A549 (cell line): ENCODE results near the gene DARS1. TPM values are rescaled to one million over a fixed set of nuclear protein-coding genes. Genes with fewer than 3 reads are reported as not detected.

Experiments used
- ATAC-seq, 2 experiments: fragments of 200-7000 bp in 1 of 2; fragments of >200 bp in 1 of 2; cut with Nextera tagmentation in 1 of 2; cut with Tn5 transposase in 1 of 2; 3 replicates each; pipeline versions ENCODE4 v1.8.0 to v1.9.1; 2018 to 2020; ENCODE audit warnings: mild to moderate bottlenecking in 1 of 2, moderate library complexity in 1 of 2
- CTCF ChIA-PET: fragments of 300-600 bp; sonication (Branson Sonifier 250); formaldehyde crosslinking; extraction: SDS; loops from one replicate; lab custom pipeline; 2021; ENCODE audit warnings: antibody characterized with exemption, inconsistent platforms; lab: Yijun Ruan, JAX
- POLR2A ChIA-PET: fragments of 350-600 bp; formaldehyde crosslinking; extraction: SDS; loops from one replicate; lab custom pipeline; 2021; ENCODE audit warnings: antibody characterized with exemption, inconsistent platforms; lab: Yijun Ruan, JAX
- DNase-seq, 2 experiments: peaks; one replicate each; pipeline versions ENCODE4 v3.0.0 to v3.0.0-alpha.2; 2011 to 2016; ENCODE audit warnings: low read depth in 1 of 2, low spot score in 1 of 2
- FAIRE-seq: peaks from 2 replicates; lab custom pipeline; 2011; peaks lifted over from hg19 to GRCh38; lab: Jason Lieb, UNC
- H3K27ac ChIP-seq, 2 experiments: fragments of >200 bp; sonication (Bioruptor Twin); formaldehyde crosslinking; 3 replicates each; pipeline ENCODE4 v1.5.1; 2016 to 2017
- H3K4me1 ChIP-seq: fragments of >200 bp; sonication (Bioruptor Twin); formaldehyde crosslinking; 3 replicates; pipeline ENCODE4 v1.6.1; 2016
- H3K4me2 ChIP-seq: fragments of >200 bp; sonication (Bioruptor Twin); formaldehyde crosslinking; 3 replicates; pipeline ENCODE4 v1.6.1; 2016
- H3K4me3 ChIP-seq: fragments of >200 bp; sonication (Bioruptor Twin); formaldehyde crosslinking; 3 replicates; pipeline ENCODE4 v1.5.1; 2016
- H3K9me3 ChIP-seq: fragments of >200 bp; sonication (Bioruptor Twin); formaldehyde crosslinking; 3 replicates; pipeline ENCODE4 v1.6.1; 2016
- BCL3 ChIP-seq: fragments of >200 bp; sonication (Bioruptor Twin); formaldehyde crosslinking; IDR thresholded peaks from 3 replicates; pipeline ENCODE4 v1.6.1; 2016
- BHLHE40 ChIP-seq: IDR thresholded peaks from 2 replicates; pipeline ENCODE4 v1.6.1; 2012; ENCODE audit warnings: low read depth, low read length, inconsistent platforms
- CBX8 ChIP-seq: fragments of 200-600 bp; sonication (generic); IDR thresholded peaks from 2 replicates; pipeline ENCODE4 v1.6.1; 2016
- CHD4 ChIP-seq: fragments of 200-600 bp; sonication (generic); IDR thresholded peaks from 2 replicates; pipeline ENCODE4 v1.6.1; 2016; ENCODE audit warnings: antibody characterized with exemption, mild to moderate bottlenecking, borderline replicate concordance
- EHF ChIP-seq: fragments of 250-450 bp; sonication (Bioruptor Pico); IDR thresholded peaks from 2 replicates; pipeline ENCODE4 v1.5.0; 2020; ENCODE audit warnings: mild to moderate bottlenecking
- EP300 ChIP-seq, 2 experiments: fragments of >200 bp; sonication (Bioruptor Twin); formaldehyde crosslinking; IDR thresholded peaks; 2 replicates in 1 of 2; 3 replicates in 1 of 2; pipeline ENCODE4 v1.6.1; 2016 to 2017
- FOSB ChIP-seq: fragments of 250-450 bp; sonication (Bioruptor Pico); IDR thresholded peaks from 2 replicates; pipeline ENCODE4 v1.5.0; 2020; ENCODE audit warnings: mild to moderate bottlenecking, moderate library complexity
- FOSL2 ChIP-seq, 2 experiments: fragments of 450-650 bp in 1 of 2; fragments of >200 bp in 1 of 2; sonication (Bioruptor Twin) in 1 of 2; formaldehyde crosslinking; IDR thresholded peaks; 2 replicates each; pipeline versions ENCODE4 v1.5.0 to v1.6.1; 2016 to 2020; ENCODE audit warnings: mild to moderate bottlenecking in 1 of 2, moderate library complexity in 1 of 2
- GATA3 ChIP-seq: IDR thresholded peaks from 2 replicates; pipeline ENCODE4 v1.6.1; 2012; ENCODE audit warnings: borderline replicate concordance
- HDAC2 ChIP-seq: fragments of 200-600 bp; sonication (generic); IDR thresholded peaks from 2 replicates; pipeline ENCODE4 v1.6.1; 2016
- HOXA7 ChIP-seq: fragments of 250-450 bp; sonication (Bioruptor Pico); IDR thresholded peaks from 2 replicates; pipeline ENCODE4 v1.5.0; 2020; ENCODE audit warnings: mild to moderate bottlenecking, moderate library complexity
- JUN ChIP-seq, 2 experiments: fragments of >200 bp; sonication (Bioruptor Twin); formaldehyde crosslinking; IDR thresholded peaks; 2 replicates in 1 of 2; 3 replicates in 1 of 2; pipeline ENCODE4 v1.6.1; 2016 to 2017
- JUNB ChIP-seq: fragments of >200 bp; sonication (Bioruptor Twin); formaldehyde crosslinking; IDR thresholded peaks from 2 replicates; pipeline ENCODE4 v1.6.1; 2016
- KDM5A ChIP-seq: fragments of 200-600 bp; sonication (generic); IDR thresholded peaks from 2 replicates; pipeline ENCODE4 v1.6.1; 2016; ENCODE audit warnings: antibody characterized with exemption, mild to moderate bottlenecking
- MAZ ChIP-seq: fragments of 150-350 bp; IDR thresholded peaks from 2 replicates; pipeline ENCODE4 v1.6.1; 2014; ENCODE audit warnings: antibody characterized with exemption, low read depth, low read length, borderline replicate concordance
- NFE2L2 ChIP-seq: fragments of 150-350 bp; conservative IDR thresholded peaks from 2 replicates; pipeline ENCODE4 v1.6.1; 2014; ENCODE audit warnings: low read length
- PBX3 ChIP-seq: IDR thresholded peaks from 2 replicates; pipeline ENCODE4 v1.6.1; 2012
- PHF8 ChIP-seq: fragments of 200-600 bp; sonication (generic); IDR thresholded peaks from 2 replicates; pipeline ENCODE4 v1.6.1; 2016; ENCODE audit warnings: low read depth, mild to moderate bottlenecking, antibody characterized with exemption, moderate library complexity, borderline replicate concordance
- POLR2A ChIP-seq: IDR thresholded peaks from 2 replicates; pipeline ENCODE4 v1.6.1; 2012; ENCODE audit warnings: mild to moderate bottlenecking, low read length
- POLR2AphosphoS2 ChIP-seq: conservative IDR thresholded peaks from 2 replicates; pipeline ENCODE4 v1.6.1; 2012; ENCODE audit warnings: low read length, improper control_type of control experiment, inconsistent platforms
- RARB ChIP-seq: fragments of 250-450 bp; sonication (Bioruptor Pico); IDR thresholded peaks from 2 replicates; pipeline ENCODE4 v1.8.0; 2021; ENCODE audit warnings: mild to moderate bottlenecking, moderate library complexity
- RFX5 ChIP-seq: fragments of 450-650 bp; IDR thresholded peaks from 2 replicates; pipeline ENCODE4 v1.7.1; 2014; ENCODE audit warnings: antibody characterized with exemption, mild to moderate bottlenecking, moderate library complexity
- RNF2 ChIP-seq: fragments of 200-600 bp; sonication (generic); IDR thresholded peaks from 2 replicates; pipeline ENCODE4 v1.6.1; 2016; ENCODE audit warnings: low read depth, mild to moderate bottlenecking, antibody characterized with exemption, moderate library complexity, borderline replicate concordance
- TFCP2L1 ChIP-seq: fragments of 250-450 bp; sonication (Bioruptor Pico); IDR thresholded peaks from 2 replicates; pipeline ENCODE4 v1.5.0; 2021; ENCODE audit warnings: mild to moderate bottlenecking
- ZFP36 ChIP-seq: fragments of 450-650 bp; IDR thresholded peaks from 2 replicates; pipeline ENCODE4 v1.6.1; 2014; ENCODE audit warnings: borderline replicate concordance; ENCODE audit not compliant: partially characterized antibody
- ZNF302 ChIP-seq: fragments of 250-450 bp; sonication (Bioruptor Pico); IDR thresholded peaks from 2 replicates; pipeline ENCODE4 v1.9.0; 2021; ENCODE audit warnings: inconsistent platforms, mild to moderate bottlenecking, moderate library complexity
- WGBS: methylation state at CpG from one replicate; pipeline ENCODE4 v1.1.6; 2017; ENCODE audit errors: missing lambda C conversion rate; 5-methylcytosine and 5-hydroxymethylcytosine counted together
- polyA plus RNA-seq, 4 experiments: library from polyadenylated mRNA; depleted of rRNA in 3 of 4; stranded (reverse); fragments of >200 nt; fragmentation: RNase III in 1 of 4; extraction: RNeasy Plus Mini Kit Qiagen cat#74134 plus additional on column Dnase treatment in 1 of 4; gene quantifications; 2 replicates in 3 of 4; 3 replicates in 1 of 4; pipeline ENCODE4 v1.2.3, GENCODE V29; 2011 to 2017
- TF ChIP-seq, protein P1 (sequence below): fragments of 150-350 bp; IDR thresholded peaks from 2 replicates; pipeline ENCODE4 v1.6.1; 2014; ENCODE audit warnings: low read depth, mild to moderate bottlenecking, low read length

DARS1 gene
- polyA plus RNA-seq, 2 of the 4 experiments (the other 2 are of a cell fraction): 83.8 to 130 TPM

DNA sequence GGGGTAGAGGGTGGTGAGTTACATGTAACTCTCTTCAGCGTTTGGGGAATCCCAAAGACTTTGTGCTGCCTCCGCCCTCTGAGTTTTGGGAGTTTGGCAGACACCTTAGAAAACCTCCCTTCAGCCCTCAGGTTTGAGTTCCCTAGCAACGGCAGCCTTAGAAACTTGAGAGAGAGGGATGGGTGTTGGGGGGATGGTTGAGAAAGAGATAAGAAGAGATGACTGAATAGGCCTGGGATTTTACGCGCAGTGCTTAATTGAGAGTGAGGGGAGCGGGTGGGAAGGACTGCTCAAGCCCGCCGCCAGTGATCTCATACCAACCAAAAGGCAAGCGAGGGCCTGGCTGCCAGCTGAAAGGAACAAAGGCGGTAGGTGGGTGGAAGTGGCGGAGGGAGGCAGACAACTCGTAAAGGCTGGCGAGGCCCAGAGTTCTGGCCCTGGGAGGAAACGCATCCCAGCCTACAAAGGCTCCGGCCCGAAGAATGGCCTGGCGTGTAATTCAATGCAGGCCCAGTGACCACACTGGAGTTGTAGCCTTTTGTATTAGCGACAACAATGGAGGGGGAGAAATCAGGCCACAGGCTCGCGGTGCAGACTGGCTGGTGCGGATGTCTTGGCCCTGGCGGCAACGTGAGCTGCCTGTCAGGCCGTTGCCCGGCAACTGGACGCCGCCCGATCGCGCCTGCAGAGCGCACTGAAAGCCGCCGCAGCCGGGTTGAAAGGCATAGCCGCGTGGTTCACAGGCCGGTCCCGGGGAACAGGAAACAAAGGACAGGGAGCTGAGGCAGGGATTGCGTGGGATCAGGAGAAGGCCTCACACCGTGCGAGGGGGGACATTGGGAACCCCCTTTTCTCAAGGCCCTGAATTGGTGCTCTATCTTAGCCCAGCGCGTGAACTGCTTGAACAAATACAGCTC lies 39.9 kb upstream of the DARS1 start:
- ATAC-seq (no peak), FAIRE-seq (no peak)
- H3K9me3 ChIP-seq: no peaks in the 10 kb centered on the region
- no peak overlapping the region for H3K27ac ChIP-seq
- peaks cover 9% of the 10 kb centered on the region; the same call in 2 of the 3 replicates for H3K4me1 ChIP-seq
- CTCF ChIA-PET: interaction anchor here (1.3 kb wide), 1 partner anchor 8 kb away, joined by 4 read pairs; no protein-coding TSS in a partner anchor
- no peak overlapping the region for H3K4me2 ChIP-seq
- H3K4me3 ChIP-seq: no peak overlapping the region
- TF ChIP-seq CHD4: no peak
- TF ChIP-seq BCL3: no peak
- TF ChIP-seq RFX5: no peak
- no peak for TF ChIP-seq EHF (CRISPR knock-in tag)
- TF ChIP-seq, protein P1, sequence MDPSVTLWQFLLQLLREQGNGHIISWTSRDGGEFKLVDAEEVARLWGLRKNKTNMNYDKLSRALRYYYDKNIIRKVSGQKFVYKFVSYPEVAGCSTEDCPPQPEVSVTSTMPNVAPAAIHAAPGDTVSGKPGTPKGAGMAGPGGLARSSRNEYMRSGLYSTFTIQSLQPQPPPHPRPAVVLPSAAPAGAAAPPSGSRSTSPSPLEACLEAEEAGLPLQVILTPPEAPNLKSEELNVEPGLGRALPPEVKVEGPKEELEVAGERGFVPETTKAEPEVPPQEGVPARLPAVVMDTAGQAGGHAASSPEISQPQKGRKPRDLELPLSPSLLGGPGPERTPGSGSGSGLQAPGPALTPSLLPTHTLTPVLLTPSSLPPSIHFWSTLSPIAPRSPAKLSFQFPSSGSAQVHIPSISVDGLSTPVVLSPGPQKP: no peak
- TF ChIP-seq, all 56 proteins: peak for 0
- DNase-seq: no peak
- 93% methylated on average over 43 of the region's 43 CpGs for WGBS
- POLR2A ChIA-PET: no interaction called here

DNA sequence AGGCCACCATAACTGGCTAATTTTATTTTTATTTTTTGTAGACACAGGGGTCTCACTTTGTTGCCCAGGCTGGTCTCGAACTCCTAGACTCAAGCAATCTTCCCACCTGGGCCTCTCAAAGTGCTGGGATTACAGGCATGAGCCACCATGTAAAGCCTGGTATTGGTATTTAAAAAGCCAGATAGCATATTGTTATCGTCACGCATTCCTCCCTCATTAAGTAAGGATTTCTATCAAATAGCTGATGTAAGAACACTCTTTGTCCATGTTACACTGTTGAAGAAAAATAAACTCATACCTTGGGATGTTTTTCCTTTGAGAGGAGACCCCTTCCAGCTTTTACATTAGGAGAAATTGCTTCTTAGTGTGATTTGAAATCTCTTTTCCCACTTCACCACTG lies 39.2 kb upstream of the DARS1 start:
- H3K9me3 ChIP-seq: no peaks in the 10 kb centered on the region
- ChIA-PET POLR2A (no interaction called here), CTCF (no interaction called here)
- WGBS: 94% methylated on average over 3 of the region's 3 CpGs
- peaks cover 9% of the 10 kb centered on the region; the same call in 2 of the 3 replicates for H3K4me1 ChIP-seq
- no peak overlapping the region for H3K4me2 ChIP-seq
- H3K27ac ChIP-seq: no peak overlapping the region
- DNase-seq (no peak), ATAC-seq (no peak), FAIRE-seq (no peak)
- TF ChIP-seq CBX8 (no peak), HDAC2 (no peak), JUNB (no peak), GATA3 (no peak), MAZ (no peak), HOXA7 (CRISPR knock-in tag) (no peak), KDM5A (no peak), PBX3 (no peak), EP300 (IDR thresholded peaks at IDR 0.05) (no peak), FOSL2 (IDR thresholded peaks at IDR 0.05) (no peak), FOSL2 (CRISPR knock-in tag; IDR thresholded peaks at IDR 0.05) (no peak)
- no peak overlapping the region for H3K4me3 ChIP-seq

GRCh38 chr2:136024185-136024584 lies 38.8 kb upstream of the DARS1 start:
- Histone ChIP-seq H3K4me2 (no peak overlapping the region), H3K4me1 (peaks cover 9% of the 10 kb centered on the region; the same call in 2 of the 3 replicates), H3K9me3 (no peaks in the 10 kb centered on the region), H3K27ac (no peak overlapping the region), H3K4me3 (no peak overlapping the region)
- FAIRE-seq (no peak), DNase-seq (no peak), ATAC-seq (no peak)
- ChIA-PET POLR2A (no interaction called here), CTCF (no interaction called here)
- no peak for TF ChIP-seq RNF2
- TF ChIP-seq JUN (IDR thresholded peaks at IDR 0.05): no peak
- TF ChIP-seq RARB (CRISPR knock-in tag): no peak
- TF ChIP-seq CHD4: no peak
- TF ChIP-seq RFX5: no peak
- no peak for TF ChIP-seq FOSB (CRISPR knock-in tag)
- TF ChIP-seq ZFP36: no peak
- no peak for TF ChIP-seq ZNF302 (CRISPR knock-in tag)
- TF ChIP-seq NFE2L2: no peak
- TF ChIP-seq PHF8: no peak
- no peak for TF ChIP-seq POLR2AphosphoS2
- TF ChIP-seq POLR2A: no peak
- TF ChIP-seq BHLHE40: no peak
- TF ChIP-seq FOSL2 (IDR thresholded peaks at IDR 0.05): no peak
- no peak for TF ChIP-seq FOSL2 (CRISPR knock-in tag; IDR thresholded peaks at IDR 0.05)
- no peak for TF ChIP-seq TFCP2L1 (CRISPR knock-in tag)
- TF ChIP-seq PBX3: no peak
- 82% methylated on average over 6 of the region's 6 CpGs for WGBS
